Muscle layer of colon (tissue), 2 donors: ENCODE data around the gene APOC4.
"Not testable (repeated sequence)": the region's sequence is repeated elsewhere in the genome, so short reads cannot be mapped to it uniquely, and the experiment has no call there.

Experiments used
- H3K27ac ChIP-seq: one replicate; pipeline ENCODE4 v1.7.0; 2013; ENCODE audit warnings: low read depth, mild to moderate bottlenecking, low read length, moderate library complexity
- H3K27me3 ChIP-seq, 2 donors: one replicate each; pipeline ENCODE4 v1.7.0; 2013; ENCODE audit warnings: low read length in 2 of 2, mild to moderate bottlenecking in 2 of 2; ENCODE audit not compliant: insufficient read depth in 2 of 2, control insufficient read depth in 1 of 2
- H3K36me3 ChIP-seq: one replicate; pipeline ENCODE4 v1.7.0; 2013; ENCODE audit warnings: mild to moderate bottlenecking, low read length; ENCODE audit not compliant: insufficient read depth
- H3K4me1 ChIP-seq: one replicate; pipeline ENCODE4 v1.7.0; 2013; ENCODE audit warnings: mild to moderate bottlenecking, low read length; ENCODE audit not compliant: insufficient read depth
- H3K4me3 ChIP-seq, 2 donors: one replicate each; pipeline ENCODE4 v1.7.0; 2013; ENCODE audit warnings: low read length in 2 of 2, low read depth in 1 of 2, mild to moderate bottlenecking in 1 of 2, moderate library complexity in 1 of 2
- H3K9ac ChIP-seq: one replicate; pipeline ENCODE4 v1.7.0; 2013; ENCODE audit warnings: low read length
- H3K9me3 ChIP-seq: one replicate; pipeline ENCODE4 v1.7.0; 2013; ENCODE audit warnings: mild to moderate bottlenecking, low read length
- donor health status: abdominal sarcoma.
- donor health status: Adenocarcinoma of cecum.

APOC4 gene

DNA sequence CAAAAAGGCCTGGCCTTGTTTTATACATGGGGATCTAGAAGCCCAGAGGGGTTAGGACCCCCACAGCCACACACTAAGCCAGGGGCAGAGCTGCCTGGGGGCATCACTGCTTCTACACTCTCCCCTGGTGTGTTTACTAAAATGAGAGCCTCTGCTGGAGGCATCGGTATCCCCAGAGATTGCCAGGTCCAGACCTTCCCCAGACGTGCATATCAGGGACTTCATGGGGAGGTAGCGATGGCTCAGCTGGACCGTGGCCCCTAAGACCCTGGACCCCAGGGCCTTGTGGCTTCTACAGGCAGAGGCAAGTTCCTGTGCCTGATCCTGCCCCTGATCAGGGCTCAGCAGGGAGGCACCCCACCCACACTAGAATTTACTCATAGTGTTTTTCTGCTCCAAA lies 26.6 kb downstream of the APOC4 start:
- Histone ChIP-seq H3K27me3 (no peaks in the 10 kb centered on the region), H3K4me3 (no peak overlapping the region), H3K9me3 (no peaks in the 10 kb centered on the region), H3K36me3 (peaks cover 26% of the 10 kb centered on the region), H3K27ac (no peak overlapping the region), H3K4me1 (no peaks in the 10 kb centered on the region), H3K9ac (no peak overlapping the region)

DNA sequence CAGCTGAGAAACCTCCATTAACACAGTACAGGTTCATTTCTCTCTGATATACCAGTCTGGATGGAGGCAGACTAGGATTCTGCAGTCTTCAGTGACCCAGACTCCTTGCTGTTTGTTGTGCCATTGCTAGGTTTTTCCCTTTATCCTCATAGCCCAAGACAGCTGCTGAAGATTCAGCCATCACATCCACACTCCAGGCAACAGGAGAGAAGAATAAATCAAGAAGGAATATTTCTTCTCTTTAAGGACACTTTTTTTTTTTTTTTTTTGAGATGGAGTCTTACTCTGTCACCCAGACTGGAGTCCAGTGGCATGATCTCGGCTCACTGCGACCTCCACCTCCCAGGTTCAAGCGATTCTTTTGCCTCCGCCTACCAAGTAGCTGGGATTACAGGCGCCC lies 27.4 kb downstream of the APOC4 start:
- Histone ChIP-seq H3K4me3 (no peak overlapping the region), H3K9me3 (no peaks in the 10 kb centered on the region), H3K9ac (no peak overlapping the region), H3K27me3 (no peaks in the 10 kb centered on the region), H3K36me3 (peaks cover 34% of the 10 kb centered on the region), H3K4me1 (no peaks in the 10 kb centered on the region), H3K27ac (no peak overlapping the region)

DNA sequence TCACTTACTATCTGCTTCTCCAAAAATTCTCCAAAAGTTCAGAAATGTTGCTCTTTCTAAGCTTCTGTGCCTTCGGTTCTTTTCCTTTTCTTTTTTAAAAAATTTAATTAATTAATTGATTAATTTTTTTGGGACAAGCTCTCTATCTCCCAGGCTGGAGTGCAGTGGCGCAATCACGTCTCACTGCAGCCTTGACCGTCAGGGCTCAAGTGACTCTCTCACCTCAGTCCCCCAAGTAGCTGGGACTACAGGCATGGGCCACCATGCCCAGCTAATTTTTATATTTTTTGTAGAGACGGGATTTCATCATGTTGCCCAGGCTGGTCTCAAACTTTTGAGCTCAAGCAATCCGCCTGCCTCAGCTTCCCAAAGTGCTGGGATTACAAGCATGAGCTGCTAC lies 29.4 kb downstream of the APOC4 start:
- not testable (repeated sequence) for H3K4me3 ChIP-seq, H3K27me3 ChIP-seq, H3K4me1 ChIP-seq, H3K27ac ChIP-seq, H3K9me3 ChIP-seq, H3K9ac ChIP-seq
- peaks cover 47% of the 10 kb centered on the region for H3K36me3 ChIP-seq

DNA sequence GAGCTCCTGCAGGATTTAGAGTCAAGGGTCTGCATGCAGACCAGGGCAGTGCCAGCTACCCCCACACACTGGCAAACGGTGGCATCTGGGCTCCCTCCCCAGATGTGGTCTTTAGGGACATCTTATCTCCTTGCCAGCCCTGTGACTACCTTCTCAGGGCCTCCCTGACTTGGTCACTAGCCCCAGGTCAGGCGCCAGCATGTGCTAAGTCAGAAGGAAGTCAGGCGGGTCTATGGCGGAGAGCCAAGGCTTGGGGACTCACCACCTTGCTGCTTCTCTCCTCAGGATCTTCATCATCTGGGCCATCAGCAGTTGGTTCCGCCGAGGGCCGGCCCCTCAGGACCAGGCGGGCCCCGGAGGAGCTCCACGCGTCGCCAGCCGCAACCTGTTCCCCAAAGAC lies 30.8 kb downstream of the APOC4 start:
- peaks cover 56% of the 10 kb centered on the region for H3K36me3 ChIP-seq
- no peaks in the 10 kb centered on the region for H3K9me3 ChIP-seq

DNA sequence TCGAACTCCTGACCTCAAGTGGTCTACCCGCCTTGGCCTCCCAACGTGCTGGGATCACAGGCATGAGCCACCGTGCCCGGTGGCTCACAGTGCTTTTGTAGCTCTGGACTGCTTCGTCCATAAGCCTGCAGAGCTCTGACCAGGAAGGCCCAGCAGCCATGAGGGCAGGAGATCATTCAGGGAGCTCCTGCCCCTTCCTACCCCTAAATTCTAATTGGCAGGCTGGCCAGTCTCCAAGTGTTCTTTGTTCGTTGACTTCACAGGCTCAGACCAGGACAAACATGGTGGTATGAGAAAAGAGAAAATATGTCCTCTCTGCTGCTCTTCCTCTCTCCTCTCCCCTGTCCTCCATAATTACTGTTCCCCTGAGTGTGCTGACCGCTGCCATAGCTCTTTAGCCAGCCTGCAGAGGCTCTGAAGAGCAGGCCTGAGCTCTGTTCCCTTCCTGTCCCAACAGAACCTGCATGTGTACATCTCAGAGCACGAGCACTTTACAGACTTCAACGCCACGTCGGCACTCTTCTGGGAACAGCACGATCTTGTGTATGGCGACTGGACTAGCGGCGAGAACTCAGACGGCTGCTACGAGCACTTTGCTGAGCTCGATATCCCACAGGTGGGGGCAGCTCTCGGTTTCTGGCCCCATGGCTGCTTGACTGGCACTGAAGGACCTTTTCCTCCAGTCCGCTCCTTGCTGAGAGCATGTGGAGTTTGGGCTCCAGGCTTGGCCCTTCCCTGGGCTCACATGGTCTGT lies 32.1 kb downstream of the APOC4 start:
- no peak overlapping the region for H3K9ac ChIP-seq
- H3K27me3 ChIP-seq, result no peaks in the 10 kb centered on the region
- peaks cover 68% of the 10 kb centered on the region for H3K36me3 ChIP-seq
- H3K4me1 ChIP-seq, result no peaks in the 10 kb centered on the region
- H3K4me3 ChIP-seq, result no peak overlapping the region
- H3K9me3 ChIP-seq, result no peaks in the 10 kb centered on the region
- no peak overlapping the region for H3K27ac ChIP-seq

More for the DNA sequence above, 30.8 kb downstream of the APOC4 start:
- Histone ChIP-seq H3K4me3 (no peak overlapping the region), H3K9ac (no peak overlapping the region), H3K27me3 (no peaks in the 10 kb centered on the region), H3K27ac (no peak overlapping the region), H3K4me1 (no peaks in the 10 kb centered on the region)

DNA sequence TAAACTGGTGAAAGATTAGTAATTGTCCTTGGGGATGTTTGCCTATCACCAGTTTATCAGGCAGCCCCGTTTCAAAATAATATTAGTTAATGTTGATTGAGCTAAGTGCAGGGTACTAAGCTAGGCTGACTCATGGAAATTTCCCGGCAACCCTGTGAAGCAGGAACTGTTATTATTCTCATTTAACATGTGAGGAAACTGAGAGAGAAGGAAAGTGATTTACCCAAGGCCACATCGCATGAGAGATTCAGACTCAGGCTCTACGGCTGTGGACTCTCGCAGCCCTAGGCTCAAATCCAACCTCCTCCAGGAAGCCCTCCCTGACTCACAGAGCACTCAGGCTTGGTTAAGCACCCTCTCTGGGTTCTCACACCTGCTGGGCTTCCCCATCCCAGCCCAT lies 32.8 kb downstream of the APOC4 start:
- Histone ChIP-seq H3K9me3 (no peaks in the 10 kb centered on the region), H3K36me3 (peaks cover 75% of the 10 kb centered on the region), H3K27me3 (no peaks in the 10 kb centered on the region), H3K4me1 (no peaks in the 10 kb centered on the region), H3K4me3 (no peak overlapping the region), H3K27ac (no peak overlapping the region), H3K9ac (no peak overlapping the region)

DNA sequence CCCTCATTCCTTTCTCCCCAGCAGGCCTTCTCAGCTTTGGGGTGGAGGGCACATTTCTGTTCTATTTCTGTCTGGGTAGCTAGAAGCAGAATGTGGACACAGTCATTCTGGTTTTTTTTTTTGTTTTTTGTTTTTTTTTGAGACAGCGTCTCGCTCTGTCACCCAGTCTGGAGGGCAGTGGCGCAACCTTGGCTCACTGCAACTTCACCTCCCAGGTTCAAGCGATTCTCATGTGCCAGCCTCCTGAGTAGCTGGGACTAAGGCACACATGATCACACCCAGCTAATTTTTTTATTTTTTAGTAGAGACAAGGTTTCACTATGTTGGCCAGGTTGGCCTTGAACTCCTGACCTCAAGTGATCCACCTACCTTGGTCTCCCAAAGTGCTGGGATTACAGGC lies 33.4 kb downstream of the APOC4 start:
- peaks cover 71% of the 10 kb centered on the region for H3K36me3 ChIP-seq
- H3K4me1 ChIP-seq, result no peaks in the 10 kb centered on the region
- H3K27me3 ChIP-seq, result no peaks in the 10 kb centered on the region
- no peaks in the 10 kb centered on the region for H3K9me3 ChIP-seq
- H3K27ac ChIP-seq, result no peak overlapping the region
- H3K4me3 ChIP-seq, result no peak overlapping the region
- H3K9ac ChIP-seq, result no peak overlapping the region

DNA sequence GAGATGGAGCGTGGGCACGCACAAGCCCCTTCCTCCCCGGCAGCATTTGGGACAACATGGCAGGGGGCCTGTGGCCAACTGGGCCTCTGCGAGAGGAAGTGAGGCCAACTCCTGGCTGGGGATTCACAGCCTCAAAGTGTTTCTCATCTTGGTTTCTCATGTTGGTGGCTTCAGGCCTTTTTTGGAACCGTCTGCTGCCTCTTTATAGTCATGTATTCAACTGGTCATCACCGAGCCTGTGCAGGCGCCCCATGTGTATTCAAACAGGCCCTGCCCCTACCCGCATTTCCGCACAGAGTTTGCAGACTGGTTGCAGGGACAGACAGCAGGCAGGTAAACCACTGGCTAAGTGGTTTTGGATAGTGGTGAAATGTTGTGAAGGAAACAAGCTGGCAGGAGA lies 42.0 kb downstream of the APOC4 start:
- Histone ChIP-seq H3K4me1 (no peaks in the 10 kb centered on the region), H3K36me3 (peaks cover 60% of the 10 kb centered on the region), H3K27me3 (no peaks in the 10 kb centered on the region)

DNA sequence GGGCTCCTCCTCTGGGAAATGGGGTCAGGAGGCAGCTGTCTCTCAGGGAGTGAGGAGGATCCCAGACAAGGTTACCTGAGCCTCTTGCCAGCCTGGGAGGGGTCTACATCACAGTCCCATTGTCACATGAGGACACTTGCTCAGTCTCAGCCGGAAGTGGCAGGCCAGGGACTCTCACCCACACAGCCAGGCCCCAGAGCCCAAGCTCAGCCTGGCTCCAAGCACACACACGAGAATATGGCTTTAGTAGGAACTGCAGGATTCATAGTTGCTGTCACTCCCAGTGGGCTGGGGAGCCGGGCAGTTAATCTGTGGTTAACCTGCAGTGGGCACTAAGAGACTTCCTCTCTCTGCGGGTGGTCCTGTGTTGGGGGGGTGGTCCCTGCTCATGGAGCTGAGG lies 43.4 kb downstream of the APOC4 start:
- H3K9me3 ChIP-seq, result no peaks in the 10 kb centered on the region
- no peak overlapping the region for H3K4me3 ChIP-seq
- H3K27me3 ChIP-seq, result no peaks in the 10 kb centered on the region
- H3K27ac ChIP-seq, result no peak overlapping the region
- no peaks in the 10 kb centered on the region for H3K4me1 ChIP-seq
- H3K36me3 ChIP-seq, result peaks cover 52% of the 10 kb centered on the region
- no peak overlapping the region for H3K9ac ChIP-seq

More for the DNA sequence above, 42.0 kb downstream of the APOC4 start:
- H3K9me3 ChIP-seq, result no peaks in the 10 kb centered on the region
- no peak overlapping the region for H3K4me3 ChIP-seq
- no peak overlapping the region for H3K9ac ChIP-seq
- no peak overlapping the region for H3K27ac ChIP-seq

DNA sequence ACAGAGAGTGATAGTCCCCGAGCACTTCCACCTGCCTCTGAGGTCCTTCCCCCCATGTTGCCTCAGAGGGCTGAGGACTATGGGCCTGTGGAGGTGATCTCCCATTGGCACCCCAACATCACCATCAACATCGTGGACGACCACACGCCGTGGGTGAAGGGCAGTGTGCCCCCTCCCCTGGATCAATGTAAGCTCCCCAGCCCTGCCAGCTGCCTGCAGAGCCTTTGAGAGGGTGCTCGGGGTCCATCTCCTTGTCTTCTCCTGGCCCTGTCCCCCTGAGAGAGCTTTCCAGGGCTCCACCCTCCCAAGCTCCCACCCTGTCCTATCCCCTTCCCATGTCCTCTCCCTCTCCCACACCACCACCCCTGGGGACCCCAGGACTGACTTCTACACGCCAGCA lies 44.4 kb downstream of the APOC4 start:
- H3K4me3 ChIP-seq, result no peak overlapping the region
- no peak overlapping the region for H3K9ac ChIP-seq
- H3K36me3 ChIP-seq, result peaks cover 61% of the 10 kb centered on the region

DNA sequence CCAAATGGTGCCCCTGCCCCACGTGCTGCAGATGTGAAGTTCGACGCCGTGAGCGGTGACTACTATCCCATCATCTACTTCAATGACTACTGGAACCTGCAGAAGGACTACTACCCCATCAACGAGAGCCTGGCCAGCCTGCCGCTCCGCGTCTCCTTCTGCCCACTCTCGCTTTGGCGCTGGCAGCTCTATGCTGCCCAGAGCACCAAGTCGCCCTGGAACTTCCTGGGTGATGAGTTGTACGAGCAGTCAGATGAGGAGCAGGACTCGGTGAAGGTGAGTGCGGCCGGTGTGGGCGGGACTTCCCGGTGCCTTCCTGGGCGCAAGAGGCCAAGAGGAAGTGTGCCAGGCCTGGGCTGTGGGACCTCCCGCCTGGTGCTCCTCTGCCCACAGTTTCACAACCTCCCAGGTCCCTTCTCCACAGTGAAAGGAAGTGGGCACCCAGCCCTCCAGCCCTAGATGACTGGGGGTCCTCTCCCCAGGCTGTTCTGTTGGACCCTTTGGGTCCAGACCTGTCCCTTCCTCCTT lies 45.2 kb downstream of the APOC4 start:
- H3K27ac ChIP-seq, result no peak overlapping the region
- no peaks in the 10 kb centered on the region for H3K9me3 ChIP-seq
- no peaks in the 10 kb centered on the region for H3K27me3 ChIP-seq
- no peak overlapping the region for H3K4me3 ChIP-seq
- no peak overlapping the region for H3K9ac ChIP-seq
- H3K36me3 ChIP-seq, result peaks cover 69% of the 10 kb centered on the region
- H3K4me1 ChIP-seq, result no peaks in the 10 kb centered on the region

More for the DNA sequence above, 44.4 kb downstream of the APOC4 start:
- no peaks in the 10 kb centered on the region for H3K9me3 ChIP-seq
- H3K27ac ChIP-seq, result no peak overlapping the region
- H3K4me1 ChIP-seq, result no peaks in the 10 kb centered on the region
- no peaks in the 10 kb centered on the region for H3K27me3 ChIP-seq

DNA sequence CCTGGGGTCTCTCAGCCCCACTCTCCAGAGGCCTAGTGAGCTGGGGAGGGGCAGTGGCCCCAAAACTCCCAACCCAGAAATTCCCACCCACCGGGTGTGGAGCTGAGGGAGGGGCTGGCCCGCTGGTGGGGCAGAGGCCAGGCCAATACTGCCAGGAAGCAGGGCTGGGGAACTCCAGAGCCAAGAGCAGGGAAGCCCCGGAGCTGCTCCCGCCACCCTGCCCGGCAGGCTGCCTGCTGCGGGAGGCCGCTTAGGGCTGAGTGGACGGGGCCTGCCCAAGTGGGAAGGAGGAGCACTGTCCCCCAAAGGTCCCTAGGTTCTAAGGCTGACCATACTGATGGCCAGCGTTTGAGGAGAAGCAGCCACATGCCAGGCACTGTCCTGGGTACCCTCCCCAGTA lies 46.2 kb downstream of the APOC4 start:
- no peak overlapping the region for H3K27ac ChIP-seq
- H3K4me3 ChIP-seq, result no peak overlapping the region
- no peaks in the 10 kb centered on the region for H3K9me3 ChIP-seq
- H3K36me3 ChIP-seq, result peaks cover 63% of the 10 kb centered on the region
- no peak overlapping the region for H3K9ac ChIP-seq
- H3K4me1 ChIP-seq, result no peaks in the 10 kb centered on the region
- no peaks in the 10 kb centered on the region for H3K27me3 ChIP-seq
